Measurements from ENCODE around the gene C2CD4D.

DNA sequence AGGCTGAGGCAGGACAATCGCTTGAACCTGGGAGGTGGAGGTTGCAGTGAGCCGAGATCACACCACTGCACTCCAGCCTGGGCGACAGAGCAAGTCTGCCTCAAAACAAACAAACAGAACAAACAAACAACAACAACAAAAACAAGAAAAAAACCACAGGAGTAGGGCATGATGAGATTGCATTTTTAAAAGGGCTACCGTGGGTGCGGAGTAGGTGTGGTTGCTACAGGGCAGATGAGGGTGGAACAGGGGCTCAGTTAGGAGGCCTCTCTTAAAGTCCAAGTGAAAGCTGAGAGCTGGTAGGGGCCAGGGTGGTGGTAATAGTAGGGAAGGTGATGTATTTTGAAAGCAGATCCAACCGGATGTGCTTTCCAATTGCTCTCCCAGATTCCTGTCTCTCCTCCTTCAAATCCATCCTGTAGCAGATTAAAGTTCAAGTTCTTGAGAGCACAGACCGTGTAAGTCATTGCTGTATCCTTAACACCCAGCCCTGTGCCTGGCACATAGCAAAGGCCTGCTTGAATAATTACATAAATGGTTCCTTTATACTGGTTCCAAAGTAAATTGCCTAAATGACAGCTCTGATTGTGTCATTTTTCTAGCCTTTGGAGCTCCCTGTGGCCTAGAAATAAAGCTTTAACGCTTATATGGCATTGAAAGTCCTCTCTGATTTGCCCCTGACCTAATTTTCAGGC, 30.2 kb downstream of the C2CD4D start:
- TF ChIP-seq EZH2phosphoT487 (IDR thresholded peaks at IDR 0.05), result no peak
- no peak for TF ChIP-seq CTCF (IDR thresholded peaks at IDR 0.05)
